ENCODE data around the gene CLMN. TPM values are rescaled to one million over a fixed set of nuclear protein-coding genes. Genes with fewer than 3 reads are reported as not detected.
A peak's percentile ranks its signal among the peaks of the same experiment; 100 is the strongest.
"Not testable (repeated sequence)": the region's sequence is repeated elsewhere in the genome, so short reads cannot be mapped to it uniquely, and the experiment has no call there.

CLMN gene
- total RNA-seq, 1 donor from 2014 or later, result 8.5 TPM

- no peak for DNase-seq
Measured at GRCh38 chr14:95287176-95287754, 32.4 kb downstream of the CLMN start.

DNA sequence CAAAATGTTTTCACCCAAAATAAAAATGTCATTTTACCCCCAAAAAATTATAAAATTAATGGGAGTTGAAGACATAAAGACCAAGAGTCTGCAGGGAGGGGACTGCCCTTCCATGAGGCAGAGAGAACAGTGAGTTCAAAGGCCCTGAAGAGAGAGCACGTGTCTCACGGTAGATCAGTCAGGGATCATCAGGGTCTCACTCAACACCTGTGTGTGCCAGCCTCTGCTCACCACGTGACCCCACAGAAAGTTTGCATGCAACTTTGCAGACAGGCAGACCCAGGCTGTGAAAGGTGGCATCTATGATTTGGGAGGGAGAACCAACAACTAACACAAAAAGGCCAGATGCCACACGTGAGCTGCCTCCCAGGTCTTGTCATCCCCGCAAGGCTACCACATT lies 33.1 kb downstream of the CLMN start:
- DNase-seq, result no peak

DNA sequence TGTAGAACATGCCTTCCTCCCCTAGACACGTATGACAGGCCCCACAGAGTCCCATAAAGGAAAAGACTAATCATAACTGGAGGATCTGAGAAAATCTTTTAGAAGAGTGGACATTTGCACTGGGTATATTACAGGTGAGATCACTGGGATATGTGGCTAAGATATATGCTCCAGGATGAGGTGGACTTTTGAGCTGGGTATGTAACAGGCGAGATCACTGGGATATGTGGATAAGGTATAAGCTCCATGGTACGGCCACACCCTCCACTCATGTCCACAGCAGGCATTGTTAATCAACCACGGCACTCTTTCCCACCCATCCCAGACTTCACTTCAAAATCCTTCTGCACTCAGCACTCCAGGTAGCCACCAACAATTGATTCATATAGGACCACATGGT lies 34.1 kb downstream of the CLMN start:
- DNase-seq, result no peak

- DNase-seq, result not testable (repeated sequence)
Measured at GRCh38 chr14:95283802-95284201, 35.9 kb downstream of the CLMN start.

GRCh38 chr14:95282986-95283380 lies 36.7 kb downstream of the CLMN start:
- not testable (repeated sequence) for DNase-seq

DNA sequence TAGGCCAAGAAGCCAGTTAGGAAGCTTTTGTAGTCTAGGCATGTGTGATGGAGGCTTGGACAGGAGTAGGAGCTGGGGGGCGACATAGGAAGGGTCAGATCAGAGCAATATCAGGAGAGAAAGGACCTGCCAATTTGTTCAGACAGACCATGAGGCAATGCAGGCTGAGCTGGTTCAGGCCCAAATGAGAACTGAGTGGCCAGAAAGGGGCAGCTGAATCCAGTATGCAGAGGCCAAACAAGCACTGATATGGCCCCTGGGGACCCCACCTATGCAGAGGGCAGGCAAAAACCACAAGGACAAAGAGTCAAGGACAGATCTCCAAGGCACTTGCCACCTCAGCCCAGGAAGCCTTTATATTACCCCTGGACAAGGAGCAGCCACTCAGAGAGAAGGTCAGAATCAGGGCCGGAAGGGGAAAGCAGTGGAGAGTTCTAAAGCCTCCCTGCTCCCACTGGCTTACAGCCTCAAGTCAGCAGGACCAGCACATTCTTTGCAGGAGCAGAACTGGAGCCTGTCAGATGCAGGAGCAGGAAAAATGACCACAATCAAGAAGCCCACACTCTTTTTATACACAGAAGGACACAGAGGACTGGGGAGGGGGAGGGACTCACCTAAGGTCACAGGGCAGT lies 37.2 kb downstream of the CLMN start:
- no peak for DNase-seq

GRCh38 chr14:95281560-95282176 lies 38.0 kb downstream of the CLMN start:
- no peak for DNase-seq

DNA sequence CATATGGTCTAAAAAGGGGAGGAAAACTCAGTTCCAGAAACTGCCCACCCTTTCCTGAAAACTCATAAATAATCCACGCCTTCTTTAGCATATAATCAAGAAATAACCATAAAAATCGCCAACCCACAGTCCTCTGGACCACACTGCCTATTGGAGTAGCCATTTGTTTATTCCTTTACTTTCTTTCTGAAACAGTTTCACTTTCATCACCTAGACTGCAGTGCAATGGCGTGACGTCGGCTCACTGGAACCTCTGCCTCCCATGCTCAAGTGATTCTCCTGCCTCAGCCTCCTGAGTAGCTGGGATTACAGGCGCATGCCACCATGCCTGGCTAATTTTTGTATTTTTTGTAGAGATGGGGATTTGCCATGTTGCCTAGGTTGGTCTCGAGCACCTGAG lies 44.2 kb downstream of the CLMN start:
- DNase-seq, result no peak

DNA sequence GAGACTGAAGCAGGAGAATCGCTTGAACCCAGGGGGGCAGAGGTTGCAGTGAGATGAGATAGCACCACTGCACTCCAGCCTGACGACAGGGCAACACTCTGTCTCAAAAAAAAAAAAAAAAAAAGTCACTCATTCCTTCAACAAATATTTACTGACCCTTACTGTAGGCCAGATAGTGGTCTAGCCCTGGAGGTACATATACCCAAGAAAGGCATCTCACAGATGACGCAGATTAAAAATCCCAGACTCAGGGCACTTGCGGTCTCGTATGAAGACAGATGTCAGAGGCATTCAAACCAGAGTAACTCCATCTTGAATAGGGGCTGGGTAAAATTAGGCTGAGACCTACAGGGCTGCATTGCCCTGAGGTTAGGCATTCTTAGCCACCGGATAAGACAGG lies 44.8 kb downstream of the CLMN start:
- no peak for DNase-seq

GRCh38 chr14:95274279-95274678 lies 45.4 kb downstream of the CLMN start:
- DNase-seq, result no peak

DNA sequence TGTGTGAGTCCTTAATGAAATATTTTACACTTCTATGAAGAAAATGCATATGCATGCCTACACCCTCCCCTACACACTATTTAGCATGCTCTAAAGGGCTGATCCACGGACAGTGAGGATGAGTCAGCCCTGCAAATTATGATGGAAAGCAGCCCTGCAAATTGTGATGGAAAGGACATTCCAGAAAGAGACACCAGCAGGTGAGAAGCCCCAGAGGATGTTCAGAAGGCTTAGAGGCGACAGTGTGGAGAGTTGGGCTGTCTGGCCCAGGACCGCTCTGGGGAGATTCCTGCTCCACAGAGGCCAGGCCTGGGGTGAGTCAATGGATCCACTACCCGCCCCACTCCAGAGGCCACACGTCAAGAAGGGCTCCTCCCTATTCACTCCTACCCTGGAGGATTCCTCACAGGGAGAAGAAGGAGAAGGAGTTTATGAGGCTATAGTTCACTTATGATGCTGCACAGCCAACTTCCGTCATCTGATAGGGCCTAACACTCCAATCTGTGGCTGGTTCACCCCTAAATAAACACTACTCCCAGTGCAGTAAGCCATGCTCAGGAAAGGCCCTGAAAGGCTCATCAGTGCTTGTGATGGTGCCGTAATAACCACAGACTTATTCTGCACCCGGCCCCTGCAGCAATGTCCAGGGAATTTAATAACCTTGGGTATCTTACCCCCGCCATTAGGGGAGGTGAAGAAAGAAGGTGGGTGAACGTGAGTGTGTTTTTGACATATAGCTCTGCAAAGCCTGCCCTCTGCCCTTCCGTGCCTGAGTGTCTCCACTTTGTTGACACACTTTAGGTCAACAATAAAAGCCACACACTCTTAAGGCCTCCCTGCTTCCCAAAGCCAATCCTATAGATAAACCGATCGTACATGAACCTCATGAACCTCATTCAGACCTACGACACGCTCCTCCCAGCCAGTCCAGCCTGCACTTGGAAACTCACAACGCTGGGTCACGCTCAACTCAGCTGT lies 46.4 kb downstream of the CLMN start:
- no peak for DNase-seq

GRCh38 chr14:95272057-95272456 lies 47.7 kb downstream of the CLMN start:
- no peak for DNase-seq

GRCh38 chr14:95270203-95270602 lies 49.5 kb downstream of the CLMN start:
- no peak for DNase-seq

DNA sequence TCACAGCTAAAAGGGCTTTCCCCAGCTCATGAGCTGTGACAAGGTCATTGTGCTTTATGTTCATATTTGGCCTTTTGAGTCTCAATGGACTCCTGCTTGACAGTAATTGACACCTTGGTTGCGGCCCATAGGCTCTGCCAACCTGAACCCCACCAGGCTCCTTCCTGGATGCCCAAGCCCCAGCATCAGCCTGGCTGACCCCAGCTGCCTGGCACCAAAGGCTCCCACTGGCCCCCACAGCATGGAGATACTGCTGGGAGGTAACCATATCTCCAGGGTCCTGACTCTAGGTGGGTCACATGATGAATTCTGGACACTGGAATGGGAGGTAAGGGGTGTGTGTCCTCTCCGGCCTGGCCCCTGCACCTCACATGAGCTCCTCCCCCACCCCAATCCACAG lies 50.2 kb downstream of the CLMN start:
- no peak for DNase-seq

DNA sequence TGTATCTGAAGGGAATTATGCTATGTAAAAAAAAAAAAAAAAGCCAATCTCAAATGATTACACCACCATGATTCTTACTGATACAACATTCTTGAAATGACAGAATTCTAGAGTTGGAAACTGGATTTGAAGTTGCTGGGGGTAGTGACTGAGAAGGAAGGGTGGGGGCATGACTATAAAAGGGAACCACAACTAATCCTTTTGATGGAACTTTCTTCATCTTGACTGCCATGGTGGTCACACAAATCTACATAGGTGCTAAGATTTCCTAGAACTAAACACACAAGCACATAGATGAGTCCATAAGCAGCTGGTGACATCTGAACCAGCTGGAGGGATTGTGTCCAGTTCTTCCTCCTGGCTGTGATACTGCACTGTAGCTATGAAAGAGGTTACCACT lies 51.4 kb downstream of the CLMN start:
- no peak for DNase-seq

- no peak for DNase-seq
Measured at GRCh38 chr14:95267306-95267705, 52.4 kb downstream of the CLMN start.

DNA sequence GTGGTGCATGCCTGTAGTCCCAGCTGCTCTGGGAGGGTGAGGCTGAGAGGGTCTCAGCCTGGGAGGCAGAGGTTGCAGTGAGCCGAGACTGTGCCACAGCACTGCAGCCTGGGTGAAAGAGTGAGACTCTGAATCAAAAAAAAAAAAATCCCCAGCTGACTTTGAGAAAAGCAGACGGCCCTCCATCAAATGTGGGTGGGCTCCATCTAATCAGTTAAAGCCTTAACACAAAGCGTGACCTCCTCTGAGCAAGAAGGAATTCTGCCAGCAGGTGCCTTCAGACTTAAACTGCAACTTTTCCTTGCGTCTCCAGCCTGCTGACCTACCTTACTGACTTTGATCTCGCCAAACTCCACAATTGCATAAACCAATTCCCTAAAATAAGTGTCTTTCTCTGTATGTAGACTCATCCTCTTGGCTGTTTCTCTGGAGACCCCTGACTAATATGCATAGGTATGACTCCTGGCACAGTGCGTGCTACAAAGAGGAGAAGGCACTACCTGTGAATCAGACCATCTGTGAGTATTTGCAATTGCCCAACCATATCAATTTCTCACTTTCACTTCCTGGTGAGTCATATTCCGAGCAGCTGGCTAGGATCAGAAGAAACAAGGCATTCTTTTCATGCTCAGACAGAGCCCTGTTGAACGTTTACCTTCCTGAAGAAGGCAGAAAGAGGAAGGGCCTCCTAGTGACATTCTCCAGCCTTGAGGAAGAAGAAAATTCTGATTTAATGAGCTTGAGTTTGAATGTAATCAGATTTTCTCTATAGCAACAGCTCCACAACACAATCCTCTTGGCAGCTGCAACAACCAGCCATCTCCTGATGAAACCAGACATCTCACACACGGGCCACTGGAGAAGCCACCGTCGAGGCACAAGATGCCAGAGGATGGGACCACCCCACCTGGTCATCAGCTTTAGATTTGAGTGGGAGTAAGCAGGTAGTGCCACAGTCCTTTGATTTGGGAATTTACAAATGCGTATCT lies 54.3 kb downstream of the CLMN start:
- peak; percentile 82 for DNase-seq

DNA sequence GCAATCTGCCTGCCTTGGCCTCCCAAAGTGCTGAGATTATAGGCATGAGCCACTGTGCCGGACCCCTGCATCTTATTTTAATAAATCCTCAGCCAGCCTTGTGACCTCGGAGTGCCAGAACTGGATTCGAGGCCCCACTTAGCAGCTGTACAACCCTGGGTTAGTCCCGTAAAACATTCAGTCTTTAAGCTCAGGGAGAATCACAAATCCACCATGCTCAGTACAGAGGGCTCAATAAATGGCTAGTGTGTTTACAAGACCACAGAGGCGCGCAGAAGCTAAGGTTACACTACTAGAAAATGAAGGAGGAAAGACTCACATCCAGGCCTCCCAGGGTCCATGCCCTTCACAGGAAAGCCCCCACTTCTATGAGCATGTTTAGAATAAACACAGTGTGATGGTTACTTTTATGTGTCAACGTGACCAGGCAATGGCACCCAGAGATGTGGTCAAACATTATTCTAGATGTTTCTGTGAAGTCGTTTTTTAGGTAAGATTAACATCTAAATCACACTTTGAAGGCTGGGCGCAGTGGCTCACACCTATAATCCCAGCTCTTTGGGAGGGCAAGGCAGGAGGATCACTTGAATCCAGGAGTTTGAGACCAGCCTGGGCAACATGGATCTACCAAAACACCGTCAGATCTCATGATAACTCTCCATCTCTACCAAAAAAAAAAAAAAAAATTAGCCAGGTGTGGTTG lies 55.3 kb downstream of the CLMN start:
- DNase-seq, result no peak

DNA sequence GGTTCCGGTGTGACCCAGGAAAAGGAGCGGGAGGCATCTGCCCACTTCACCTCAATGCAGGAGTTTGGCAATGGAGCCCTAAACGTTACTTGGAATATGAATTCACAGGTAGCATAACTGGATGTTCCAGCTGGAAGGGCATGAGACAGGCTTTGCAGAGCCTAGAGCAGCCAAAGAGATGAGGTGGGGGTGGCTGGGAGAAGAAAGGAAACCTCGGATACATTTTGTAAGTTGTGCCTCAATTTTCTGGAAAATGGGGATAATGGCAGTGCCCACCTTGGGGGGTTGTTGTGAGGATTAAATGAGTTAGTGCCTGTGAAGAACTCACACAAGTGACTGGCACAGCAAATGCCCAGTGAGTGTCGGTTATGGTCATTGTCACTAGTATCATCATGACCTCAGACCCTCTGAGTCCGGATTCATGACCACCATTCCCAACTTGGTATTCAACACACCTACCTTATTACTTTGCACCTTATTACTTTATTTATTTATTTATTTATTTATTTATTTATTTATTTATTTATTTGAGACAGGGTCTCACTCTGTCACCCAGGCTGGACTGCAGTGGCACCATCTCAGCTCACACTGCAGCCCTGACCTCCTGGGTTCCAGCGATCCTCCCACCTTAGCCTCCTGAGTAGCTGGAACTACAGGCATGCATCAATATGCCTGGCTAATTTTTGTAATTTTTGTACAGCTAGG lies 56.0 kb downstream of the CLMN start:
- DNase-seq, result no peak

DNA sequence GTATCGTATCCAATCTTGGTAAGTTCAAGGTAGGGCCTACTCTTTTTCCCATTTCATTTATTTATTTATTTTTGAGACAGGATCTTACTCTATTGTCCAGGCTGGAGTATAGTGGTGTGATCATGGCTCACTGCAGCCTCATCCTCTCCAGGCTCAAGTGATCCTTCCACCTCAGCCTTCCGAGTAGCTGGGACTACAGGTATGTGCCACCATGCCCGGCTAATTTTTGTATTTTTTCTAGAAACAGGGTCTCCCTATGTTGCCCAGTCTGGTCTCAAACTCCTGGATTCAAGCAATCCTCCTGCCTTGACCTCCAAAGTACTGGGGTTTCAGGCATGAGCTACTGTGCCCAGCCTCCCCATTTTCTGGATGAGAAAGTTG lies 57.2 kb downstream of the CLMN start:
- DNase-seq, result no peak

Measured in tongue (tissue), 2 donors.